H1 (cell line): ENCODE results near the gene AFAP1L2.

Experiments
- CEBPB ChIP-seq: IDR thresholded peaks from 2 replicates; pipeline ENCODE4 v1.6.1; 2012; ENCODE audit warnings: low read depth, low read length
- CTCF ChIP-seq, 3 experiments: IDR thresholded peaks; 1 replicate in 2 of 3; 2 replicates in 1 of 3; pipeline versions ENCODE4 v1.5.1 to v1.6.1; 2011; ENCODE audit warnings: low read length in 3 of 3, mild to moderate bottlenecking in 3 of 3, inconsistent platforms in 2 of 3, low read depth in 1 of 3, moderate library complexity in 1 of 3; ENCODE audit not compliant: insufficient read depth in 1 of 3; ENCODE audit errors: control extremely low read depth in 1 of 3
- HDAC6 ChIP-seq: IDR thresholded peaks from one replicate; pipeline ENCODE4 v1.7.1; 2012; ENCODE audit warnings: low read depth, mild to moderate bottlenecking, inconsistent platforms, low read length, moderate library complexity
- POLR2A ChIP-seq, 2 experiments: IDR thresholded peaks; 1 replicate in 1 of 2; 2 replicates in 1 of 2; pipeline ENCODE4 v1.6.1; 2011; ENCODE audit warnings: low read depth in 2 of 2, low read length in 2 of 2, mild to moderate bottlenecking in 2 of 2; ENCODE audit errors: control extremely low read depth in 1 of 2
- POLR2AphosphoS5 ChIP-seq: IDR thresholded peaks from 2 replicates; pipeline ENCODE4 v1.6.1; 2011; ENCODE audit warnings: low read depth, low read length

- TF ChIP-seq HDAC6 (no peak), CTCF (IDR thresholded peaks at IDR 0.05; ENCODE audit: control extremely low read depth in 1 of 3, insufficient read depth in 1 of 3, low read depth in 1 of 3, low read length in 3 of 3) (no peak), POLR2A (IDR thresholded peaks at IDR 0.05; ENCODE audit: control extremely low read depth in 1 of 2, low read depth in 2 of 2, low read length in 2 of 2) (no peak), POLR2AphosphoS5 (no peak), CEBPB (no peak)
These were observed 70.0 kb downstream of the AFAP1L2 start for GRCh38 chr10:114334301-114334700.
